Smooth muscle cell (in vitro differentiated cells): ENCODE data around the gene PCDHB6. TPM values are rescaled to one million over a fixed set of nuclear protein-coding genes. Genes with fewer than 3 reads are reported as not detected.
"Not testable (repeated sequence)": the region's sequence is repeated elsewhere in the genome, so short reads cannot be mapped to it uniquely, and the experiment has no call there.

Experiments used
- DNase-seq: peaks from one replicate; lab custom pipeline; 2025; ENCODE audit not compliant: unreplicated experiment; lab: John Stamatoyannopoulos, UW
- H2AFZ ChIP-seq: fragments of 200-600 bp; sonication (generic); 2 replicates; pipeline ENCODE4 v1.6.0; 2016; ENCODE audit warnings: antibody characterized with exemption, low read depth, mild to moderate bottlenecking
- H3F3A ChIP-seq: fragments of 200-600 bp; sonication (generic); 2 replicates; pipeline ENCODE4 v1.6.0; 2017; ENCODE audit warnings: antibody characterized with exemption, low read depth
- H3K27ac ChIP-seq: fragments of 200-600 bp; sonication (generic); 2 replicates; pipeline ENCODE4 v1.5.1; 2016; ENCODE audit warnings: low read depth, mild to moderate bottlenecking
- H3K27me3 ChIP-seq: fragments of 200-600 bp; sonication (generic); 2 replicates; pipeline ENCODE4 v1.6.1; 2016; ENCODE audit warnings: low read depth, mild to moderate bottlenecking
- H3K36me3 ChIP-seq: fragments of 200-600 bp; sonication (generic); 2 replicates; pipeline ENCODE4 v1.5.1; 2016; ENCODE audit warnings: low read depth
- H3K4me1 ChIP-seq: fragments of 200-600 bp; sonication (generic); 2 replicates; pipeline ENCODE4 v1.5.1; 2016; ENCODE audit warnings: low read depth
- H3K4me2 ChIP-seq: fragments of 200-600 bp; sonication (generic); 2 replicates; pipeline ENCODE4 v1.6.0; 2016; ENCODE audit warnings: mild to moderate bottlenecking
- H3K4me3 ChIP-seq: fragments of 200-600 bp; sonication (generic); 2 replicates; pipeline ENCODE4 v1.5.1; 2016; ENCODE audit warnings: mild to moderate bottlenecking
- H3K79me2 ChIP-seq: fragments of 200-600 bp; sonication (generic); 2 replicates; pipeline ENCODE4 v1.6.0; 2016; ENCODE audit warnings: low read depth, mild to moderate bottlenecking
- H3K9ac ChIP-seq: fragments of 200-600 bp; sonication (generic); 2 replicates; pipeline ENCODE4 v1.6.0; 2016; ENCODE audit warnings: low read depth
- H3K9me3 ChIP-seq: fragments of 200-600 bp; sonication (generic); replicated peaks from 2 replicates; pipeline ENCODE4 v1.5.1; 2016; ENCODE audit warnings: low read depth
- H4K20me1 ChIP-seq: fragments of 200-600 bp; sonication (generic); 2 replicates; pipeline ENCODE4 v1.6.0; 2016; ENCODE audit warnings: low read depth
- WGBS: methylation state at CpG from one replicate; pipeline ENCODE4 v1.1.7; 2016; ENCODE audit warnings: low lambda C conversion rate; 5-methylcytosine and 5-hydroxymethylcytosine counted together
- polyA plus RNA-seq: library from polyadenylated mRNA; unstranded; fragments of >200 nt; fragmentation: Nextera tagmentation; extraction: Ambion mirVana; gene quantifications from 2 replicates; pipeline ENCODE4 v1.2.1, GENCODE V29; 2016
- total RNA-seq: library from RNA; depleted of rRNA; stranded (reverse); fragments of >200 nt; gene quantifications from 2 replicates; pipeline ENCODE4 v1.2.3, GENCODE V29; 2014
- TF ChIP-seq, protein P1 (sequence below): fragments of 200-600 bp; sonication (generic); IDR thresholded peaks from 2 replicates; pipeline ENCODE4 v1.5.1; 2017; ENCODE audit warnings: borderline replicate concordance, mild to moderate bottlenecking, antibody characterized with exemption; ENCODE audit not compliant: insufficient read depth, poor library complexity, severe bottlenecking

PCDHB6 gene
- total and polyA plus RNA-seq, 2 experiments from 2014 or later, result 0.25 to 0.94 TPM

DNA sequence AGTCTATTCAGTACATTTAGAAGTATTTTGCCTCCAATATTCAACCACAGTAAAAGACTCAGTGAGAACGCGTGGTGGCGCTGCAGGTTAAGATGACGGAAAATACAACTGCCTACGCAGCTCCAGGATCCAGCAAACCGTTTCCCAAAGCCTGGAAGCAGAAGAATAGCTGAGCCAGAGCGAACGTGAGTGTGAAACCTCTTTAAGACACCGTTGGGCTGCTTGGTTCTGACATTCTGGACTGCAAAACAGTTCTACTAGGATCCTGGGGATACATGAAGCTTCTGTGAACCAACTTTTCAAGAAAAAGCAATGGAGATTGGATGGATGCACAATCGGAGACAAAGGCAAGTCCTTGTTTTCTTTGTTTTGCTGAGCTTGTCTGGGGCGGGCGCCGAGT is 32.4 kb downstream of the PCDHB6 start, which contains the start of gene PCDHB16:
Gene PCDHB16, plus strand, starts transcription at position 140 of the 400 bp plus-strand sequence. Its CDS starts 173 bp downstream, at position 313.
- no peaks in the 10 kb centered on the region for H4K20me1 ChIP-seq
- H2AFZ ChIP-seq, result peak within 1 kb of the TSS; percentile 6
- H3K4me1 ChIP-seq, result no peaks in the 10 kb centered on the region
- TF ChIP-seq, protein P1, sequence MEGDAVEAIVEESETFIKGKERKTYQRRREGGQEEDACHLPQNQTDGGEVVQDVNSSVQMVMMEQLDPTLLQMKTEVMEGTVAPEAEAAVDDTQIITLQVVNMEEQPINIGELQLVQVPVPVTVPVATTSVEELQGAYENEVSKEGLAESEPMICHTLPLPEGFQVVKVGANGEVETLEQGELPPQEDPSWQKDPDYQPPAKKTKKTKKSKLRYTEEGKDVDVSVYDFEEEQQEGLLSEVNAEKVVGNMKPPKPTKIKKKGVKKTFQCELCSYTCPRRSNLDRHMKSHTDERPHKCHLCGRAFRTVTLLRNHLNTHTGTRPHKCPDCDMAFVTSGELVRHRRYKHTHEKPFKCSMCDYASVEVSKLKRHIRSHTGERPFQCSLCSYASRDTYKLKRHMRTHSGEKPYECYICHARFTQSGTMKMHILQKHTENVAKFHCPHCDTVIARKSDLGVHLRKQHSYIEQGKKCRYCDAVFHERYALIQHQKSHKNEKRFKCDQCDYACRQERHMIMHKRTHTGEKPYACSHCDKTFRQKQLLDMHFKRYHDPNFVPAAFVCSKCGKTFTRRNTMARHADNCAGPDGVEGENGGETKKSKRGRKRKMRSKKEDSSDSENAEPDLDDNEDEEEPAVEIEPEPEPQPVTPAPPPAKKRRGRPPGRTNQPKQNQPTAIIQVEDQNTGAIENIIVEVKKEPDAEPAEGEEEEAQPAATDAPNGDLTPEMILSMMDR, result peak; percentile 43
- peak within 1 kb of the TSS; percentile 10 for H3K9ac ChIP-seq
- no peaks in the 10 kb centered on the region for H3K79me2 ChIP-seq
- H3K27me3 ChIP-seq, result no peaks in the 10 kb centered on the region
- no peaks in the 10 kb centered on the region for H3F3A ChIP-seq
- DNase-seq, result no peak
- peak within 1 kb of the TSS; percentile 3 for H3K27ac ChIP-seq
- WGBS, result 33% methylated on average over 13 of the region's 13 CpGs
- peak within 1 kb of the TSS; percentile 65 for H3K4me2 ChIP-seq
- peaks cover 8% of the 10 kb centered on the region for H3K9me3 ChIP-seq
- H3K4me3 ChIP-seq, result peak within 1 kb of the TSS; percentile 44
- no peaks in the 10 kb centered on the region for H3K36me3 ChIP-seq

DNA sequence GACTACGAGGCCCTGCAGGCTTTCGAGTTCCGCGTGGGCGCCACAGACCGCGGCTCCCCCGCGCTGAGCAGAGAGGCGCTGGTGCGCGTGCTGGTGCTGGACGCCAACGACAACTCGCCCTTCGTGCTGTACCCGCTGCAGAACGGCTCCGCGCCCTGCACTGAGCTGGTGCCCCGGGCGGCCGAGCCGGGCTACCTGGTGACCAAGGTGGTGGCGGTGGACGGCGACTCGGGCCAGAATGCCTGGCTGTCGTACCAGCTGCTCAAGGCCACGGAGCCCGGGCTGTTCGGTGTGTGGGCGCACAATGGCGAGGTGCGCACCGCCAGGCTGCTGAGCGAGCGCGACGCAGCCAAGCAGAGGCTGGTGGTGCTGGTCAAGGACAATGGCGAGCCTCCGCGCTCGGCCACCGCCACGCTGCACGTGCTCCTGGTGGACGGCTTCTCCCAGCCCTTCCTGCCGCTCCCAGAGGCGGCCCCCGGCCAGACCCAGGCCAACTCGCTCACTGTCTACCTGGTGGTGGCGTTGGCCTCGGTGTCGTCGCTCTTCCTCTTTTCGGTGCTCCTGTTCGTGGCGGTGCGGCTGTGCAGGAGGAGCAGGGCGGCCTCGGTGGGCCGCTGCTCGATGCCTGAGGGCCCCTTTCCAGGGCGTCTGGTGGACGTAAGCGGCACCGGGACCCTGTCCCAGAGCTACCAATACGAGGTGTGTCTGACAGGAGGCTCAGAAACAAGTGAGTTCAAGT is 34.4 kb downstream of the PCDHB6 start:
- H3K36me3 ChIP-seq, H3K9me3 ChIP-seq, H3K4me2 ChIP-seq, H3K79me2 ChIP-seq, H3K4me3 ChIP-seq, H3K4me1 ChIP-seq, H3K27ac ChIP-seq, H3K27me3 ChIP-seq, H3K9ac ChIP-seq, DNase-seq, H2AFZ ChIP-seq, H3F3A ChIP-seq, H4K20me1 ChIP-seq: not testable (repeated sequence)
- WGBS, result 95% methylated on average over 29 of the region's 69 CpGs

GRCh38 chr5:141186897-141187512 is 37.1 kb downstream of the PCDHB6 start, which contains the start of gene PCDHB9:
Gene PCDHB9, plus strand, starts transcription at chr5:141187161. Its CDS starts 158 bp downstream, at chr5:141187319.
- Histone ChIP-seq H2AFZ (no peak within 1 kb of the TSS), H3K27me3 (no peaks in the 10 kb centered on the region), H4K20me1 (no peaks in the 10 kb centered on the region), H3K9me3 (peaks cover 8% of the 10 kb centered on the region), H3K4me1 (no peaks in the 10 kb centered on the region), H3K9ac (no peak within 1 kb of the TSS), H3K4me3 (peak within 1 kb of the TSS; percentile 26), H3K79me2 (no peaks in the 10 kb centered on the region), H3K36me3 (no peaks in the 10 kb centered on the region), H3K4me2 (peak within 1 kb of the TSS; percentile 43), H3F3A (no peaks in the 10 kb centered on the region), H3K27ac (no peak within 1 kb of the TSS)
- no peak for DNase-seq
- TF ChIP-seq, protein P1, result peak; percentile 51
- WGBS, result 44% methylated on average over 9 of the region's 9 CpGs

- H3K9ac ChIP-seq, H3K36me3 ChIP-seq, H3K27ac ChIP-seq, H3K4me2 ChIP-seq, H3K27me3 ChIP-seq, H3F3A ChIP-seq, H3K9me3 ChIP-seq, H4K20me1 ChIP-seq, H2AFZ ChIP-seq, DNase-seq, H3K4me1 ChIP-seq, H3K4me3 ChIP-seq, H3K79me2 ChIP-seq: not testable (repeated sequence)
- 95% methylated on average over 25 of the region's 37 CpGs for WGBS
These were observed 38.8 kb downstream of the PCDHB6 start for GRCh38 chr5:141188682-141189081.

GRCh38 chr5:141189131-141189530 is 39.3 kb downstream of the PCDHB6 start:
- H3K4me2 ChIP-seq, H3K79me2 ChIP-seq, DNase-seq, H3K9me3 ChIP-seq, H3F3A ChIP-seq, H3K27ac ChIP-seq, H3K4me3 ChIP-seq, H3K9ac ChIP-seq, H3K36me3 ChIP-seq, H3K4me1 ChIP-seq, H4K20me1 ChIP-seq, H3K27me3 ChIP-seq, H2AFZ ChIP-seq: not testable (repeated sequence)
- WGBS, result 95% methylated on average over 18 of the region's 35 CpGs
